A673 (cell line): ENCODE results near the gene AREL1.

ENCODE experiments used
- CTCF ChIP-seq: fragments of 300-800, 200-600 bp; sonication (generic); conservative IDR thresholded peaks from 2 replicates; pipeline ENCODE4 v1.5.1; 2017; ENCODE audit warnings: low read depth, mild to moderate bottlenecking, antibody characterized with exemption, low read length, moderate library complexity, mixed read lengths
- EZH2 ChIP-seq: fragments of 200-600 bp; sonication (generic); IDR thresholded peaks from 2 replicates; pipeline ENCODE4 v1.6.1; 2017; ENCODE audit warnings: borderline replicate concordance, low read depth, mild to moderate bottlenecking, mixed read lengths, antibody characterized with exemption, low read length; ENCODE audit not compliant: poor library complexity, severe bottlenecking

DNA sequence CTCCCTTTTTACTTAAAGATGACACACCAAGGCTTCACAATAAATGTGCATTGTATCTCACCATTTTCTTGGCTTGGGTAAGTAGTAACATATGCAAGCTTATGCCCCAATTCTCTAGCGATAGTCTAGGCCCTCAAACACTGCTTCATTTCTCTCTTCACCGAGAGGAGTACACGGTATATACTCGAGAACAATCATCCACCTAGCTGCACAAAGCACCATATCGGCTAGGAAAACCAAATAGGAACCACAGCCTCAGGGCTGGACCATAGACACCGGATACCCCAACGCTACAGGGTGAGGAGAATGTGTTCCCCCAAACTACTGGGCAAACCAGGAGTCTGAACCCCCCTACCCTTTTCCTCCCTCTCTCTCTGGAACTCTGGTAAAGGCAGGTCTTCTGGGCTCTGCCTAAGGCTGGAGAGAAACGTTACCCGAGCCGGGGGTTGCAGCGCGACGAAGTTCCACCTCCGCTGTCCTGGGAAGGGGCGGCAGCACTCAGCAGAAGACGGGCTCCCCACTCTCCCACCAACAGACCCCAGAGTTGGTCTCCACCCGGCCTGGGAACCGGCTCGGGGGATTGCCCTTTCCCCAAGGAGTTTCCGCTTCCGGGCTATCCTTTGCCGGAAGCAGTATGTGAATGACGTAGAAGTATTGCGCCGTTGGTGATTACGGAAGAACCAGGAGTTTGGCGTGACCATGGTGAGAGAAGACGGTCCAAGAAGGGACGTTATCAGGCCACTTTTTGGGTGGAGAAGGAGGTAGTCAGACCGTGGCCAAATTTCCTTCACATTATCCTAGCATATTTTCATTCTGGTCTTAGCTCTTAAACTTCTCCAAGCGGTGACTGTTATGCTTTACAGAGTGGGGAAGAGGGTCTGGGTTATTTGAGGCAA, at the start of gene AREL1, which contains the start of gene FCF1:
- TF ChIP-seq CTCF (no peak), EZH2 (no peak)
